ENCODE data around the gene FNIP2.
"Not testable (repeated sequence)": the region's sequence is repeated elsewhere in the genome, so short reads cannot be mapped to it uniquely, and the experiment has no call there.

Gene FNIP2

GRCh38 chr4:158793430-158793829 is 24.6 kb downstream of the FNIP2 start:
- DNase-seq (ENCODE audit: low spot score): not testable (repeated sequence)

GRCh38 chr4:158796370-158797140 is 27.7 kb downstream of the FNIP2 start:
- DNase-seq (ENCODE audit: low spot score): no peak

- DNase-seq (ENCODE audit: low spot score): no peak
Observed at GRCh38 chr4:158798062-158798461, 29.2 kb downstream of the FNIP2 start.

GRCh38 chr4:158799013-158799770 is 30.4 kb downstream of the FNIP2 start:
- DNase-seq (ENCODE audit: low spot score): no peak

DNA sequence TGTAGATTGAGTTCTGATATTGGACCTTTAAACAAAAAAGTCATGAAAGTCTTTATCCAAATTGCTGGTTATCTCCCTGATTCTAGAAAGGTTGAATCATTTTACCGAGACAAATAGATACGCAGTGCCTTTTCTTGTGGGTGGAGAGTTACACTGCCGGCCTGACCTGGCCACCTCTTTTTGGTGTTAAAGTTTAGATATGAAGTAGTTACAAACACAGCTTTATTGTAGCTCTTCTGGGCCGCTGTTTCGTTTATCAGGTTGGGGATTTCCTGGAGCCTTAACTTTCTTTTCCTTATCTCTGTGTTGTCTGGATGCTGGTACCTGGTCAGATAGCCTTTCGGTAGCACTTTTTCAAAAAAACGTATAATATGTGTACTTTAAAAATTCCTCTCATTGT is 31.0 kb downstream of the FNIP2 start:
- no peak for DNase-seq (ENCODE audit: low spot score)

GRCh38 chr4:158801066-158801465 is 32.2 kb downstream of the FNIP2 start:
- no peak for DNase-seq (ENCODE audit: low spot score)

DNA sequence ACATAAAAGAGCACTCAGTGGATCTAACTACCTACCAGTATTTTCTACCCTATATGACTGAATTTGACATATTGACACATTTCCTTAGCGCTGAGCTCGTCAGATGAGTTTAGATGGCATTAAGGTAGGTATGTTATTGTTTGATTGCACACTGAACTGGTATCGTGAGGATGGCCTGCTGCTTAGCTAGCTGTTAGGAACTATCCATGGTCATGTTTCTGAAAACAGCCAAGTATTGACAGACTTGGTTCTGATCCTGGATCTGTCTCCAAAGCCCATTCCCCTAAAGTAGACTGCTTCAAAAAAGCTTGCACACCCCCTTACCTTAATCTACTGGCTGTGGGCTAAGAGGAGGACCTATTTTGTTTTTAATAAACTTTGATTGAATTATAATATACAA is 32.9 kb downstream of the FNIP2 start:
- DNase-seq (ENCODE audit: low spot score): no peak

- DNase-seq (ENCODE audit: low spot score): no peak
Observed at GRCh38 chr4:158802914-158803313, 34.1 kb downstream of the FNIP2 start.

DNA sequence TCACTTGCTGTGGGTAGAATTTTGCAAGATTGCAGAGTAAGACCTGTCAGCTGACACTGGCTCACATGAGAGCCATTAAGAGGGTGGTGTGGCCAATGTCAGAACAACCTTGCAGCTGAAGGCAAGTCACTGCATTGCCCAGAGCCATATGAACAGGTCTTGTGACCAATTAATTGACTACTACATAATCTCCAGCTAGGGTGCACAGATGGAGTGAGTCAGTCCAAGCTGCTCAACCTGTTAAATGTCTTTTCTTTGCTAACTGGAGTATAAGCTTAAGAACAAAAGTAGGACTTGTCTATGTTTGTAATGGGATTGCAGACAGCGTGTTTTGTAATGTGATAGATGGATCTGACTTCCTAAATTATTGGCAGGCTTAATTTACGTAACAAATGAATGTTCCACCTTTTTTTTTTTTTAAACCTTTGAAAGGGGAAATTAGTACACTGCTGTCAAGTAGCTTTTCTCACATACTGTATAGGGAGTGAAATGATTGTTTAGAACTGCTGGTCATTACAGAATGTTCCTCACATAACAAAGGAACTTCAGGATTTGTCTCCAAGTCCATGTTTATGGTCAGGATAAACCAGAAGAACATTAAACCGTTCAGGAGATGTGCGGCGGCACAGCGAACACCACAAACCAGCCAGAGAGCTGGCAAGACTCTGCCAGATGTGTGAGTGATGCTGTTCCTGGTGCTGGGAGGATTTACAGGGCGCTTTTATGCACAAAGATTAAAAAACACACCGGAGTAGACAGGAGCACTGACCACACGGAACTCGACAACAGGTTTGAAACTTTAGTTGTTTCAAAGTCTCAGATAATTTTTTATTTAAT is 37.0 kb downstream of the FNIP2 start:
- no peak for DNase-seq (ENCODE audit: low spot score)

- no peak for DNase-seq (ENCODE audit: low spot score)
Observed at GRCh38 chr4:158807691-158808090, 38.9 kb downstream of the FNIP2 start.

GRCh38 chr4:158808399-158808798 is 39.6 kb downstream of the FNIP2 start:
- DNase-seq (ENCODE audit: low spot score): no peak

GRCh38 chr4:158809208-158809607 is 40.4 kb downstream of the FNIP2 start:
- DNase-seq (ENCODE audit: low spot score): not testable (repeated sequence)

DNA sequence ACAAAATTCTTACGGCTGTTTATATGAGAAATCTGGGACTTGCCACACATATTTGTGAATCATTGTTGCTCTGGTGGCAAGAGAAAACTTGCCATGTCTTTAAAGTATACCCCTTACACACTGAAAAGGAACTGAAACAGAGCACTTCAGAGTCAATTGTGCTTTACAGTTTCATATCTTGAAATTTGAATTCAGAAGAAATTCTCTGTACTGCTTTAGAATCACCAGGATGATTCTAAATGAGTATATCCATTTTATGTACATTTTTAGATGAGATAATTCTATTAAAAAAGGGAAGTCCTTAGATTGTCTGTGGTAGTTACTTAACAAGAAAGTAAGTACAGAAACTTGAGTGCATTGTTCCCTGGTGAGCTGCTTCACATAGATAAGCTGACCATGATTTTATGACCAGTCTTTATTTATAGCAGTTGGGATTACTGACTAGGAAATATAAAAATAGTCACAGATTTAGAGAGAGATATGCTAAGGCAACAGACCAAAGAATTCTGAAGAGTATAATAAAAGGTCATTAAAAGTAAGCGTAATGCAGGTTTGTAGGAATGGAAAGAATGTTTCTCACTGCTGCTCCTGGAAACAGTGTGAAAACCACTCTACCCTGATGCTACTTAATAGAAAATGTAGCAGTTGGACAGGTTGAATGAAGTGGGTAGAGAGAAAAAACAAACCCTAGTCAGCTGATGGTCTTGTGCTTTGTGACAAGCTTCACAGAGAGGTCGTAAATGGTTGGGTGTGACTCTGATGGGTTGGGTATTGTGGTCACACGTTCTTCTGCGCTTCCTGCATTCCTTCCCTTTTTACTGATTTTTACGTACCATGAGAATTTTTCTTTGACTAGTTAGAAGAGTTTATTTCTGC is 41.0 kb downstream of the FNIP2 start:
- DNase-seq (ENCODE audit: low spot score): no peak

DNA sequence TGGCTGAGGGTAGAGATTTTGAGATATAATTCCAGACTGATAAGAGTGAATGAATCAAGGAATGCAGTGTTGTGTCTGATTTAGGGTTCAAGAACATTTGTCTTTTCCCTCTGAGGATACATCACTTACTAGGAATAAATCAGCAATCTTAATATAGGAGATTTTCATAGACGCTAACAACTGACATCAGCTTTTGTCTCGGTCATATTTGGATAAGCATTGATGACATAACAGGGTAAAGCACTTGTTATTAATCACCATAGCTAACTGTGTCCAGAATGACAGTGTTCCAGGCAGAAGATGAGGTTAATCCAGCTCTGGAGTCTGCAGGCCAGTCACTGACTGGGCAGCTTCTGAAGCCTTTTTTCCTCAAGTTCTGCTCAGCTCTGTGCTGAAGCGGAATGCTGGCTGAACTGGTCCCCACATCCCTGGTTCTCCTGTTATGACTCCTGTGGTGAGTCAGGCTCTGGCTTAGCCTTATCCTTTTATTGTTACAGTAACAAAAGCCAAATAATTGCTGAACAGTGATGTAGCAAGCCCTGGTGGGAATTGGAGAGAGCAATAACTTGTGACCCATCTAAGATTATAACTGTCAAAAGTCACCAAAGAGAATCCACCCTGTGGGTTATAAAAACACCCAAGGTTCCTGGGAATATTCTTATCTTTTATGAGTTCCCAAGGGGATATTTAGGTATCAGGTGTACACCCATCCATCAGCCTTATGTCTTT is 41.8 kb downstream of the FNIP2 start:
- no peak for DNase-seq (ENCODE audit: low spot score)

GRCh38 chr4:158811216-158811540 is 42.4 kb downstream of the FNIP2 start:
- no peak for DNase-seq (ENCODE audit: low spot score)

DNA sequence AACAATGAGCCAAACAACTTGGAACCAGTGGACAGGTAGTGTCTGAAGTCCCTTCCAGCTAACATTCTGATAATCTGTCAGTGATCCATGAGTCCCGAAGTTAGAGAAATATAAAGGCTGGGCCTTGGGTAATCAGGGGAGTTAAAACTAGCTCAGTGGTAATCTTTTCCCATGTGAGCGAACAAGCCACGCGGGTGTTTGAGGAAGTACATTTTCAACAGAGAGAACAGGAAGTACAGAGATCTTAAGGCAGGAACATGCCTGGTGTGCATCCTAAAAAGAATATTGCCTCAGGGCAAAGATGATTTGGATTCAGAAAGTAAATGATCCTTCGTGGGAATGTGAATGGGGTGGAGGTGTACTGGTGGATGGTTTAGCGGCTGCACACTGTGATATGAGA is 42.9 kb downstream of the FNIP2 start:
- no peak for DNase-seq (ENCODE audit: low spot score)

- DNase-seq (ENCODE audit: low spot score): no peak
Observed at GRCh38 chr4:158812133-158812532, 43.3 kb downstream of the FNIP2 start.

DNA sequence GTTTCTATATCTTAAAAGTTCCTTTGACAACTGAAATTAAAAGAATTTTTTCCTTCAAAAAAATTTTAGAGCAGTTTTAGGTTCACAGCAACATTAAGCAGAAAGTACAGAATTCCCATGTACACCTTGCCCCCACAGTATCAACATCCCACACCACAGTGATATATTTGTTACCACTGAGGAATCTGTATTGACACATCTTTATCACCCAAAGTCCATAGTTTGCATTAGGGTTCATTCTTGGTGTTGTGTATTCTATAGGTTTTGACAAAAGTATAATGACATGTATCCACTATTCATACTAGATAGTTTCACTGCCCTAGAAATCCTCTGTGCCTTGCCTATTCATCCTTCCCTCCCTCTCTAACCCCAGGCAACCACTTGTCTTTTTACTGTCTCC is 43.7 kb downstream of the FNIP2 start:
- no peak for DNase-seq (ENCODE audit: low spot score)

DNA sequence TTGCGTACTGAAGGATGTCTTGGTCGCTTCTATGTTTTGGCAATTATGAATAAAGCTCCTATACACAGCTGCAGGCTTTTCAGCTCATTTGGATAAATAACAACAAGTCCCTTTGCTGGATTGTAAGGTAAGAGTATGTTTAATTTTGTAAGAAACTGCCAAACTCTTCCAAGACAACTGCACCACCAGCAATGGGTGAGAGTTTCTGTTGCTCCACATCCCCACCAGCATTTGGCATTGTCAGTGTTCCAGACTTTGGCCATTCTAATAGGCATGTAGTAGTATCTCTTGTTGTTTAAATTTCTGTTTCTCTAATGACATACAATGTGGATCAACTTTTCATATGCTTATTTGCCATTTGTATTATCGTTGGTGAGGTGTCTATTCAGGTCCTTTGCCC is 44.3 kb downstream of the FNIP2 start:
- no peak for DNase-seq (ENCODE audit: low spot score)

GRCh38 chr4:158814207-158814606 is 45.4 kb downstream of the FNIP2 start:
- no peak for DNase-seq (ENCODE audit: low spot score)
